HCT116 (cell line): Measurements from ENCODE around the gene PXT1. TPM values are rescaled to one million over a fixed set of nuclear protein-coding genes. Genes with fewer than 3 reads are reported as not detected.
A peak's percentile ranks its signal among the peaks of the same experiment; 100 is the strongest.

Experiments
- ATAC-seq: fragments of 200-7000 bp; cut with Tn5 transposase; 2 replicates; pipeline ENCODE4 v1.9.1; 2020; ENCODE audit warnings: mild to moderate bottlenecking, moderate library complexity
- BruUV-seq: library from RNA; stranded (reverse); fragments of 400-500 nt; replicated peaks from 2 replicates; lab custom pipeline; 2021; lab: Mats Ljungman, UMichigan
- CTCF ChIA-PET: fragments of 300-600 bp; sonication (Branson Sonifier 250); formaldehyde crosslinking; loops from one replicate; lab custom pipeline; 2021; ENCODE audit warnings: antibody characterized with exemption; lab: Charles Lee
- POLR2A ChIA-PET: fragments of 300-600, 350-600 bp; sonication (Branson Sonifier 250); formaldehyde crosslinking; loops from one replicate; lab custom pipeline; 2021; ENCODE audit warnings: antibody characterized with exemption; lab: Charles Lee
- RAD21 ChIA-PET, 2 experiments: fragments of 300-600 bp; sonication (Branson Sonifier 250); formaldehyde crosslinking; loops; one replicate each; lab custom pipeline; 2023; ENCODE audit warnings: low total read pairs in 2 of 2; ENCODE audit not compliant: uncharacterized antibody in 2 of 2, unreplicated experiment in 2 of 2, low non-redundant PET in 1 of 2; lab: Charles Lee
- DNase-seq: peaks from one replicate; pipeline ENCODE4 v3.0.0-alpha.2; 2010; ENCODE audit warnings: low read depth, low spot score
- H2AFZ ChIP-seq: fragments of 200-600 bp; shearing (Covaris generic), sonication (generic); 2 replicates; pipeline ENCODE4 v1.6.1; 2017; ENCODE audit warnings: low read depth, mixed run types, mixed read lengths, antibody characterized with exemption, low read length; ENCODE audit not compliant: poor library complexity, severe bottlenecking
- H3K27ac ChIP-seq: 2 replicates; pipeline ENCODE4 v1.5.1; 2012; ENCODE audit warnings: low read depth, low read length
- H3K27me3 ChIP-seq: fragments of 200-600 bp; sonication (generic); 2 replicates; pipeline ENCODE4 v1.6.1; 2016; ENCODE audit warnings: mixed run types, low read length, mixed read lengths; ENCODE audit not compliant: insufficient read depth
- H3K36me3 ChIP-seq, 2 experiments: fragments of 200-500 bp in 1 of 2; fragments of 200-600 bp in 1 of 2; sonication (Bioruptor generic) in 1 of 2; sonication (generic) in 1 of 2; 2 replicates each; pipeline versions ENCODE4 v1.5.1 to v1.6.1; 2014 to 2016; ENCODE audit warnings: low read length in 2 of 2, inconsistent platforms in 1 of 2, mixed read lengths in 1 of 2, mixed run types in 1 of 2; ENCODE audit not compliant: insufficient read depth in 2 of 2, control insufficient read depth in 1 of 2
- H3K4me1 ChIP-seq, 2 experiments: fragments of 200-600 bp in 1 of 2; sonication (generic) in 1 of 2; 2 replicates each; pipeline versions ENCODE4 v1.5.1 to v1.6.1; 2012 to 2017; ENCODE audit warnings: low read length in 2 of 2, inconsistent platforms in 1 of 2, mild to moderate bottlenecking in 1 of 2, mixed read lengths in 1 of 2, mixed run types in 1 of 2, moderate library complexity in 1 of 2; ENCODE audit not compliant: insufficient read depth in 2 of 2, control insufficient read depth in 1 of 2
- H3K4me2 ChIP-seq: fragments of 200-600 bp; sonication (generic); 2 replicates; pipeline ENCODE4 v1.6.1; 2017; ENCODE audit warnings: mixed run types, low read length, mixed read lengths
- H3K4me3 ChIP-seq, 2 experiments: fragments of 200-600 bp in 1 of 2; sonication (generic) in 1 of 2; replicated peaks in 1 of 2; 2 replicates each; pipeline ENCODE4 v1.5.1; 2011 to 2016; ENCODE audit warnings: low read length in 2 of 2, control low read depth in 1 of 2, low read depth in 1 of 2, mild to moderate bottlenecking in 1 of 2, mixed read lengths in 1 of 2, mixed run types in 1 of 2
- H3K79me2 ChIP-seq: fragments of 200-600 bp; sonication (generic); 2 replicates; pipeline ENCODE4 v1.6.1; 2017; ENCODE audit warnings: mild to moderate bottlenecking, mixed run types, low read length, moderate library complexity, mixed read lengths; ENCODE audit not compliant: insufficient read depth
- H3K9ac ChIP-seq: fragments of 200-600 bp; sonication (generic); 2 replicates; pipeline ENCODE4 v1.6.1; 2016; ENCODE audit warnings: low read length, mixed read lengths
- H3K9me2 ChIP-seq: fragments of 200-600 bp; sonication (generic), shearing (Covaris generic); 2 replicates; pipeline ENCODE4 v1.6.1; 2017; ENCODE audit warnings: mixed run types, mild to moderate bottlenecking, moderate library complexity; ENCODE audit not compliant: insufficient read depth
- H3K9me3 ChIP-seq, 2 experiments: fragments of 200-500 bp in 1 of 2; fragments of 200-600 bp in 1 of 2; sonication (Bioruptor generic) in 1 of 2; sonication (generic) in 1 of 2; 2 replicates each; pipeline ENCODE4 v1.6.1; 2014 to 2017; ENCODE audit warnings: low read length in 2 of 2, mixed read lengths in 2 of 2, inconsistent platforms in 1 of 2, low read depth in 1 of 2, mild to moderate bottlenecking in 1 of 2, mixed run types in 1 of 2, moderate library complexity in 1 of 2; ENCODE audit not compliant: control insufficient read depth in 1 of 2, insufficient read depth in 1 of 2
- H4K20me1 ChIP-seq: fragments of 200-600 bp; sonication (generic), shearing (Covaris generic); 2 replicates; pipeline ENCODE4 v1.6.1; 2017; ENCODE audit warnings: mixed run types, mild to moderate bottlenecking, moderate library complexity; ENCODE audit not compliant: insufficient read depth
- CEBPB ChIP-seq: IDR thresholded peaks from 2 replicates; pipeline ENCODE4 v1.6.1; 2012; ENCODE audit warnings: low read depth
- EGR1 ChIP-seq: IDR thresholded peaks from 2 replicates; pipeline ENCODE4 v1.6.1; 2012; ENCODE audit warnings: low read depth
- ELF1 ChIP-seq: IDR thresholded peaks from 2 replicates; pipeline ENCODE4 v1.6.1; 2012; ENCODE audit warnings: low read depth, borderline replicate concordance
- EZH2 ChIP-seq: fragments of 200-600 bp; sonication (generic); IDR thresholded peaks from 2 replicates; pipeline ENCODE4 v1.6.1; 2017; ENCODE audit warnings: antibody characterized with exemption, mixed run types
- FOSL1 ChIP-seq: IDR thresholded peaks from 2 replicates; pipeline ENCODE4 v1.6.1; 2012; ENCODE audit warnings: low read depth
- JUND ChIP-seq: IDR thresholded peaks from 2 replicates; pipeline ENCODE4 v1.6.1; 2012
- MAX ChIP-seq: IDR thresholded peaks from 2 replicates; pipeline ENCODE4 v1.6.1; 2012
- POLR2A ChIP-seq: IDR thresholded peaks from 2 replicates; pipeline ENCODE4 v1.7.0; 2011; ENCODE audit warnings: borderline replicate concordance; ENCODE audit not compliant: insufficient read depth, insufficient read length; ENCODE audit errors: extremely low read depth
- POLR2AphosphoS5 ChIP-seq: IDR thresholded peaks from 2 replicates; pipeline ENCODE4 v1.6.1; 2011; ENCODE audit warnings: mild to moderate bottlenecking, low read depth, low read length, moderate library complexity
- RAD21 ChIP-seq: IDR thresholded peaks from 2 replicates; pipeline ENCODE4 v1.6.1; 2012; ENCODE audit warnings: low read depth, mild to moderate bottlenecking
- REST ChIP-seq: IDR thresholded peaks from 2 replicates; pipeline ENCODE4 v1.6.1; 2012; ENCODE audit warnings: low read depth
- SIN3A ChIP-seq: IDR thresholded peaks from 2 replicates; pipeline ENCODE4 v1.6.1; 2012; ENCODE audit warnings: low read depth
- SP1 ChIP-seq: IDR thresholded peaks from 2 replicates; pipeline ENCODE4 v1.6.1; 2012; ENCODE audit warnings: low read depth
- SRF ChIP-seq: IDR thresholded peaks from 2 replicates; pipeline ENCODE4 v1.6.1; 2012; ENCODE audit warnings: low read depth
- YY1 ChIP-seq: IDR thresholded peaks from 2 replicates; pipeline ENCODE4 v1.6.1; 2011; ENCODE audit warnings: low read length, low read depth, moderate library complexity, mild to moderate bottlenecking; ENCODE audit not compliant: insufficient replicate concordance; ENCODE audit errors: extremely low read depth
- ZFX ChIP-seq: fragments of 450-650 bp; IDR thresholded peaks from 2 replicates; pipeline ENCODE4 v1.6.1; 2017
- intact Hi-C: fragments of 100-400 bp; cut with micrococcal nuclease; formaldehyde crosslinking; loops from 2 replicates; pipeline ENCODE4 v1.10.0; 2022
- total RNA-seq: library from RNA; stranded (reverse); gene quantifications from one replicate; pipeline ENCODE4 v1.2.1, GENCODE V29; 2021; ENCODE audit not compliant: unreplicated experiment
- TF ChIP-seq, protein P1 (sequence below): IDR thresholded peaks from 2 replicates; pipeline ENCODE4 v1.6.1; 2012
- TF ChIP-seq, protein P2 (sequence below), 3 experiments: fragments of 200-600 bp in 1 of 3; sonication (generic) in 1 of 3; IDR thresholded peaks in 2 of 3; conservative IDR thresholded peaks in 1 of 3; 2 replicates each; pipeline ENCODE4 v1.5.1; 2012 to 2017; ENCODE audit warnings: low read depth in 2 of 3, low read length in 2 of 3, antibody characterized with exemption in 1 of 3, borderline replicate concordance in 1 of 3, control low read depth in 1 of 3, mild to moderate bottlenecking in 1 of 3, mixed read lengths in 1 of 3, mixed run types in 1 of 3, moderate library complexity in 1 of 3; ENCODE audit not compliant: insufficient read depth in 1 of 3

PXT1 gene
- total RNA-seq, 1 experiment from 2014 or later: 0.17 TPM

DNA sequence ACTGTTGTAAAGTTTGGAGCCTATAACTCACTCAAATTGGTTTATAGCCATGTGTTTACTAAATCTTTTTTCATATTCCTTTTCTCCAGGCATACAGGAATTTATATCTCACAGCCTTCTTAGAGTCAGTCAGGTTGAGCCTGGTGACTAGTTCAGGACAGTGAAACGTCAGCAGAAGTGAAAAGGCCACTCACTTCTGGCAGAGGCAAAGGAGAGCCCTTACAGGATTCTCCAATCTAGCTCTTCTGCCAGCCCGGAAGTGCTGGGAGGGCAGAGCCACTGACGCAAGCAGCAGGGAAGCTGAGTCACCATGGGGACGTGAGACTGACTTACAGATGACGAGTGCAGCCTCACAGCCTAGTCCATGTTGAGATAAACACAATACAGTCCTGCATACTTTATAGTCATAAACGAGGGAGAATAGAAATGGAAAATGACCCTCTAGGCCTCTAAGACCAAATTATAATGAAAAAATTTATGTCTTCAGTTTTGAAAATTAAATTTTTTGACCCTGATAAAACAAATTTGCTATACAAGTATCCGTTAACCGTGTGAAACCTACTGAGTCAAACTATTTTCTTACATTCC, 1.3 kb downstream of the PXT1 start:
- TF ChIP-seq CEBPB (peak; percentile 78), POLR2A (peak; percentile 27), REST (no peak), SP1 (peak; percentile 66), RAD21 (no peak; the same call in 1 of the 2 replicates), ELF1 (peak; percentile 88), JUND (peak; percentile 81), EGR1 (no peak), YY1 (no peak), ZFX (no peak), POLR2AphosphoS5 (peak; percentile 84), EZH2 (no peak), SRF (no peak), MAX (peak; percentile 63), SIN3A (peak; percentile 70; the same call in 1 of the 2 replicates), FOSL1 (peak; percentile 75)
- TF ChIP-seq, protein P1, sequence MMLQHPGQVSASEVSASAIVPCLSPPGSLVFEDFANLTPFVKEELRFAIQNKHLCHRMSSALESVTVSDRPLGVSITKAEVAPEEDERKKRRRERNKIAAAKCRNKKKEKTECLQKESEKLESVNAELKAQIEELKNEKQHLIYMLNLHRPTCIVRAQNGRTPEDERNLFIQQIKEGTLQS: peak; percentile 41; the same call in 1 of the 2 replicates
- TF ChIP-seq, protein P2, sequence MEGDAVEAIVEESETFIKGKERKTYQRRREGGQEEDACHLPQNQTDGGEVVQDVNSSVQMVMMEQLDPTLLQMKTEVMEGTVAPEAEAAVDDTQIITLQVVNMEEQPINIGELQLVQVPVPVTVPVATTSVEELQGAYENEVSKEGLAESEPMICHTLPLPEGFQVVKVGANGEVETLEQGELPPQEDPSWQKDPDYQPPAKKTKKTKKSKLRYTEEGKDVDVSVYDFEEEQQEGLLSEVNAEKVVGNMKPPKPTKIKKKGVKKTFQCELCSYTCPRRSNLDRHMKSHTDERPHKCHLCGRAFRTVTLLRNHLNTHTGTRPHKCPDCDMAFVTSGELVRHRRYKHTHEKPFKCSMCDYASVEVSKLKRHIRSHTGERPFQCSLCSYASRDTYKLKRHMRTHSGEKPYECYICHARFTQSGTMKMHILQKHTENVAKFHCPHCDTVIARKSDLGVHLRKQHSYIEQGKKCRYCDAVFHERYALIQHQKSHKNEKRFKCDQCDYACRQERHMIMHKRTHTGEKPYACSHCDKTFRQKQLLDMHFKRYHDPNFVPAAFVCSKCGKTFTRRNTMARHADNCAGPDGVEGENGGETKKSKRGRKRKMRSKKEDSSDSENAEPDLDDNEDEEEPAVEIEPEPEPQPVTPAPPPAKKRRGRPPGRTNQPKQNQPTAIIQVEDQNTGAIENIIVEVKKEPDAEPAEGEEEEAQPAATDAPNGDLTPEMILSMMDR (IDR thresholded peaks at IDR 0.05 in 2 of 3, conservative IDR thresholded peaks at IDR 0.05 in 1 of 3; ENCODE audit: borderline replicate concordance in 1 of 3, insufficient read depth in 1 of 3, low read depth in 2 of 3, low read length in 2 of 3): no peak
- ATAC-seq: peak; percentile 79
- Histone ChIP-seq H3K36me3 (no peaks in the 10 kb centered on the region), H3K79me2 (peaks cover 35% of the 10 kb centered on the region), H2AFZ (no peak overlapping the region), H3K4me1 (peaks cover 19 to 32% of the 10 kb centered on the region in 2 experiments), H3K9ac (peak overlapping the region; percentile 80), H3K4me3 (peak overlapping the region; percentile 76 to 84; a peak in 3 of 4 replicates), H4K20me1 (no peaks in the 10 kb centered on the region), H3K27ac (peak overlapping the region; percentile 96), H3K27me3 (no peaks in the 10 kb centered on the region), H3K9me3 (no peaks in the 10 kb centered on the region), H3K9me2 (no peaks in the 10 kb centered on the region), H3K4me2 (peak overlapping the region; percentile 87)
- ChIA-PET CTCF (interaction anchor here (0.9 to 1.3 kb wide), 2 partner anchors 13 to 18 kb away, joined by 3 read pairs; no protein-coding TSS in a partner anchor), POLR2A (interaction anchor here (0.6 to 2.0 kb wide), 10 partner anchors 10 to 237 kb away, joined by 3 to 12 read pairs (median 4); partner anchors contain the start of gene CDKN1A), RAD21 (interaction anchor here in 1 of 2 experiments (1.0 kb wide), 1 partner anchor 139 kb away, joined by 3 read pairs; no protein-coding TSS in a partner anchor)
- peak; percentile 98 for DNase-seq
- no TSS peak for BruUV-seq
- intact Hi-C loops: loop anchor here (5.0 kb wide), 1 partner anchor 151 kb away; the partner anchor contains the start of gene SRSF3
